Type B pancreatic cell (in vitro differentiated cells): ENCODE data around the gene PAX7. TPM values are rescaled to one million over a fixed set of nuclear protein-coding genes. Genes with fewer than 3 reads are reported as not detected.

Experiments used
- DNase-seq: peaks from one replicate; pipeline ENCODE4 v3.0.0; 2021; ENCODE audit warnings: mixed read lengths; ENCODE audit not compliant: unreplicated experiment; ENCODE audit errors: extremely low spot score
- H3K27ac Mint-ChIP-seq: 2 replicates; pipeline ENCODE4 v1.8.0; 2021; ENCODE audit warnings: mild to moderate bottlenecking, mixed read lengths
- H3K27me3 Mint-ChIP-seq: 2 replicates; pipeline ENCODE4 v1.8.0; 2021; ENCODE audit warnings: mixed read lengths
- H3K36me3 Mint-ChIP-seq: 2 replicates; pipeline ENCODE4 v1.8.0; 2021; ENCODE audit warnings: mixed read lengths
- H3K4me1 Mint-ChIP-seq: one replicate; pipeline ENCODE4 v1.8.0; 2021; ENCODE audit warnings: mixed read lengths; ENCODE audit not compliant: unreplicated experiment
- H3K4me3 Mint-ChIP-seq: 2 replicates; pipeline ENCODE4 v1.8.0; 2021; ENCODE audit warnings: mild to moderate bottlenecking, mixed read lengths
- H3K9me3 Mint-ChIP-seq: 2 replicates; pipeline ENCODE4 v1.8.0; 2021; ENCODE audit warnings: mixed read lengths
- CTCF ChIP-seq: fragments of 200-600 bp; sonication (generic); conservative IDR thresholded peaks from 2 replicates; pipeline ENCODE4 v1.5.0; 2021; ENCODE audit warnings: antibody characterized with exemption, mild to moderate bottlenecking
- total RNA-seq: library from RNA; stranded (reverse); gene quantifications from 2 replicates; pipeline ENCODE4 v1.2.1, GENCODE V29; 2021; ENCODE audit warnings: low replicate concordance

PAX7 gene
- total RNA-seq, 1 donor from 2014 or later, result 2.9 TPM

- Mint-ChIP-seq H3K36me3 (no peaks in the 10 kb centered on the region), H3K9me3 (no peaks in the 10 kb centered on the region), H3K4me3 (no peak overlapping the region), H3K4me1 (no peaks in the 10 kb centered on the region), H3K27me3 (peaks cover 71% of the 10 kb centered on the region), H3K27ac (no peak overlapping the region)
- no peak for TF ChIP-seq CTCF
- no peak for DNase-seq
These were observed 137.4 kb downstream of the PAX7 start for GRCh38 chr1:18768086-18768485.

DNA sequence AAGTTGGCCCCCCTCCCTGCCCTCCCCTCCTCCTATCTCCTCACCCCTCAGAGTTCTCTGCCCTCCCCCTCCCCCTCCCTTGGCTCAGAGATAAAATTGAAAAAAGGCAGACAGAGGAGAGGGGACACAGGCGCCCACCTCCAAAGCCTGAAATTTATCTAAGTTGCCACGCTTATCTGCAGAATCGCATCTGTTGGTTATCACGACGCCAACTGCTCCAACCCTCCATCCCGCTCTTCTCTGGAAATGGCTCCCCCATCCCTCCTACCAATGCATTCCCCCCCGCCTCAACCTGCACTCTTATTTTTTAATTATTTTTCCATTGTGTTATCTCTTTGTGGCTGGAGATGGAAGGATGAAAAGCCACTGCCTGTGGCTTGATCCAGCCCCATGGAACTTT lies 138.5 kb downstream of the PAX7 start:
- no peaks in the 10 kb centered on the region for H3K9me3 Mint-ChIP-seq
- no peak overlapping the region for H3K4me3 Mint-ChIP-seq
- peaks cover 70% of the 10 kb centered on the region for H3K27me3 Mint-ChIP-seq
- no peak for DNase-seq
- TF ChIP-seq CTCF, result no peak
- H3K4me1 Mint-ChIP-seq, result no peaks in the 10 kb centered on the region
- H3K27ac Mint-ChIP-seq, result no peak overlapping the region
- H3K36me3 Mint-ChIP-seq, result no peaks in the 10 kb centered on the region

GRCh38 chr1:18770799-18771198 lies 140.2 kb downstream of the PAX7 start:
- Mint-ChIP-seq H3K27ac (no peak overlapping the region), H3K9me3 (no peaks in the 10 kb centered on the region), H3K36me3 (no peaks in the 10 kb centered on the region), H3K4me1 (no peaks in the 10 kb centered on the region), H3K27me3 (peaks cover 65% of the 10 kb centered on the region), H3K4me3 (no peak overlapping the region)
- no peak for TF ChIP-seq CTCF
- DNase-seq, result no peak

- H3K9me3 Mint-ChIP-seq, result no peaks in the 10 kb centered on the region
- TF ChIP-seq CTCF, result no peak
- H3K36me3 Mint-ChIP-seq, result no peaks in the 10 kb centered on the region
- DNase-seq, result no peak
- H3K27ac Mint-ChIP-seq, result no peak overlapping the region
- H3K27me3 Mint-ChIP-seq, result peaks cover 61% of the 10 kb centered on the region
- H3K4me3 Mint-ChIP-seq, result no peak overlapping the region
- H3K4me1 Mint-ChIP-seq, result peaks cover 6% of the 10 kb centered on the region
These were observed 143.1 kb downstream of the PAX7 start for GRCh38 chr1:18773753-18774152.

DNA sequence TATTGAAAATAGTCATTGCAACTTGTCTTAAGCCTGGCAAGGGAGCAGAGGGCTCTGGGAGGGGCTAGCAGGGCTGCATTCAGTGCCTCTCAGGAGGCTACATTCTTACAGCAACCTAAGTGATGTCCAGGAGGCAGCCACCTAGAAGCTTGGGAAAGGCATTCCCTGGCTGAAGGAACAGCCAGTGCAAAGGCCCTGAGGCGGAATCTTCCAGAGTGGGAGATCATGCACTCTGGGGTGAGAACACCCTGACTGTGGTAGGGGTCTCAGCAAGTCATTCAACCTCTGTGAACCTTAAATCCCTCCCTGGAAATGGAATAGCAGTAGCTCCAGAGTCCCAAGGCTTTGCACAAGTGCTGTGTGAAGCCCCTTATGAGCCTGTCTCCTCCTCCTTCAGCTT lies 144.7 kb downstream of the PAX7 start:
- Mint-ChIP-seq H3K27ac (no peak overlapping the region), H3K4me1 (peaks cover 6% of the 10 kb centered on the region), H3K4me3 (no peak overlapping the region), H3K36me3 (no peaks in the 10 kb centered on the region), H3K9me3 (no peaks in the 10 kb centered on the region), H3K27me3 (peaks cover 60% of the 10 kb centered on the region)
- TF ChIP-seq CTCF, result no peak
- DNase-seq, result no peak

DNA sequence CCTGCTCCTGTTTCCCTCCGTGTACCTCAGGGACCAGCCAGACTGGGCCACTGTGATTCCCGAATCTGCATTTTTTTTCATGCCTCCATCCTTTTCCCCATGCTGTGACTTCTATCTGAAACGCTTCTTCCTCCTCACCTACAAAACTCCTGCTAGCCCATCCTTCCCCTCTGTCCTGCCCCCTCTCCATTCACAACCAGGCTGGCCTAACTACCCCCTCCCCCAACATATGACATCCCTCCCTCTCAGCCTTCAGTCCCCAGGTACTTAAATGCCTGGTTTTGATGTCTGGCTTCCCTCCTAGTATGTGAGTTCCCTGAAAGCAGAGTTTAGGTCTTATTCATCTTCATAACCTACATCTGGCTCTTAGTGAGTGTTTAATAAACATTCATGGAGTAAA lies 146.1 kb downstream of the PAX7 start:
- no peaks in the 10 kb centered on the region for H3K9me3 Mint-ChIP-seq
- H3K4me1 Mint-ChIP-seq, result peaks cover 6% of the 10 kb centered on the region
- H3K4me3 Mint-ChIP-seq, result no peak overlapping the region
- no peak for DNase-seq
- TF ChIP-seq CTCF, result no peak
- H3K27ac Mint-ChIP-seq, result no peak overlapping the region
- peaks cover 62% of the 10 kb centered on the region for H3K27me3 Mint-ChIP-seq
- H3K36me3 Mint-ChIP-seq, result no peaks in the 10 kb centered on the region
